Caco-2 (cell line): ENCODE measurements around the gene SLC1A2. TPM values are rescaled to one million over a fixed set of nuclear protein-coding genes. Genes with fewer than 3 reads are reported as not detected.

ENCODE experiments used
- BruUV-seq: library from RNA; stranded (reverse); fragments of 400-500 nt; replicated peaks from 2 replicates; lab custom pipeline; 2021; lab: Mats Ljungman, UMichigan
- CTCF ChIA-PET: fragments of 300-600 bp; sonication (Branson Sonifier 250); formaldehyde crosslinking; loops from one replicate; lab custom pipeline; 2022; ENCODE audit warnings: antibody characterized with exemption; lab: Charles Lee
- POLR2A ChIA-PET: fragments of 300-600 bp; sonication (Branson Sonifier 250); formaldehyde crosslinking; loops from one replicate; lab custom pipeline; 2022; ENCODE audit warnings: antibody characterized with exemption; lab: Charles Lee
- DNase-seq, 2 experiments: peaks; one replicate each; pipeline versions ENCODE4 v3.0.0 to v3.0.0-alpha.2; 2020 to 2022
- H3K27me3 ChIP-seq: replicated peaks from 2 replicates; pipeline ENCODE4 v1.6.0; 2011; ENCODE audit warnings: low read length; ENCODE audit not compliant: control insufficient read depth, insufficient read depth
- H3K36me3 ChIP-seq: 2 replicates; pipeline ENCODE4 v1.5.1; 2011; ENCODE audit warnings: low read length; ENCODE audit not compliant: control insufficient read depth, insufficient read depth
- H3K4me1 ChIP-seq: fragments of 250-450 bp; sonication (Bioruptor Pico); 2 replicates; pipeline ENCODE4 v1.5.1; 2020; ENCODE audit warnings: mild to moderate bottlenecking
- H3K4me3 ChIP-seq: 2 replicates; pipeline ENCODE4 v1.5.1; 2011; ENCODE audit warnings: low read depth, mild to moderate bottlenecking, control low read depth, low read length
- H3K9me3 ChIP-seq: fragments of 250-450 bp; sonication (Bioruptor Pico); 2 replicates; pipeline ENCODE4 v1.5.1; 2020; ENCODE audit warnings: mild to moderate bottlenecking, moderate library complexity
- H3K27ac Mint-ChIP-seq: one replicate; pipeline ENCODE4 v1.8.0; 2022; ENCODE audit warnings: mixed read lengths; ENCODE audit not compliant: unreplicated experiment
- H3K27me3 Mint-ChIP-seq: one replicate; pipeline ENCODE4 v1.8.0; 2022; ENCODE audit warnings: mixed read lengths; ENCODE audit not compliant: insufficient read depth, unreplicated experiment
- H3K36me3 Mint-ChIP-seq: one replicate; pipeline ENCODE4 v1.8.0; 2022; ENCODE audit warnings: mild to moderate bottlenecking, mixed read lengths; ENCODE audit not compliant: insufficient read depth, unreplicated experiment
- H3K4me1 Mint-ChIP-seq: one replicate; pipeline ENCODE4 v1.8.0; 2022; ENCODE audit warnings: low read depth, mixed read lengths; ENCODE audit not compliant: unreplicated experiment
- H3K4me3 Mint-ChIP-seq: one replicate; pipeline ENCODE4 v1.8.0; 2022; ENCODE audit warnings: mild to moderate bottlenecking, moderate library complexity, mixed read lengths; ENCODE audit not compliant: unreplicated experiment
- H3K9me3 Mint-ChIP-seq: one replicate; pipeline ENCODE4 v1.8.0; 2022; ENCODE audit warnings: mixed read lengths; ENCODE audit not compliant: unreplicated experiment
- CTCF ChIP-seq, 2 experiments: fragments of 200-600 bp in 1 of 2; IDR thresholded peaks; 1 replicate in 1 of 2; 2 replicates in 1 of 2; pipeline versions ENCODE4 v1.5.1 to v1.8.0; 2011 to 2022; ENCODE audit warnings: antibody characterized with exemption in 1 of 2, control low read depth in 1 of 2, inconsistent platforms in 1 of 2, low read depth in 1 of 2, low read length in 1 of 2, mild to moderate bottlenecking in 1 of 2, moderate library complexity in 1 of 2; ENCODE audit not compliant: insufficient read depth in 1 of 2, severe bottlenecking in 1 of 2, unreplicated experiment in 1 of 2
- intact Hi-C: fragments of 100-400 bp; cut with micrococcal nuclease; formaldehyde crosslinking; loops from one replicate; pipeline ENCODE4 v1.10.0; 2022; ENCODE audit not compliant: unreplicated experiment
- total RNA-seq: library from RNA; stranded (reverse); gene quantifications from 2 replicates; pipeline ENCODE4 v1.2.3, GENCODE V29; 2022

The SLC1A2 gene
- total RNA-seq, 1 experiment from 2014 or later, result 2.0 TPM

DNA sequence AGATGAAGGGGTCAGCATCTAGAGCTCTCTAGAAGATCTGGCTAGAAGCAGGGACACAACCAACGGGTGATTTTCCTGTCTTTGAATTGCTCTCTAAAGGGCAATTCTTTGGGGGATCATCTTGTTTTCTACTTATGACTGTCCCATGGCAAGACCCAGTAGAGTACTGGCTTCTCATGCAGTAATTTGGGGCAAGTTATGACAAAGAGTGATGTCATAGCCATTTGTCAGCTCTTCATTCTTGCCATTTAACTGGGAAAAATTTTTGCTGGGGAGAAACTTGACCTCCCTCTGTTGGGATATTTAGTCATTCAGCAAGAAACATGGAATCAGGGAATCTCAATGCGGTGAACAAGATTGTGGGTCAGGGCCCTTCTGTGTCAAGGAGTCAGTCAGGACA lies 80.4 kb downstream of the SLC1A2 start:
- BruUV-seq, result no TSS peak
- Mint-ChIP-seq H3K9me3 (no peaks in the 10 kb centered on the region), H3K27me3 (peaks cover 3% of the 10 kb centered on the region), H3K4me1 (no peaks in the 10 kb centered on the region), H3K27ac (no peak overlapping the region), H3K36me3 (no peaks in the 10 kb centered on the region), H3K4me3 (no peak overlapping the region)
- Histone ChIP-seq H3K27me3 (no peaks in the 10 kb centered on the region), H3K36me3 (no peaks in the 10 kb centered on the region), H3K4me1 (no peaks in the 10 kb centered on the region), H3K9me3 (no peaks in the 10 kb centered on the region), H3K4me3 (no peak overlapping the region)
- intact Hi-C loops, result no loop called here
- no peak for TF ChIP-seq CTCF (IDR thresholded peaks at IDR 0.05; ENCODE audit: insufficient read depth in 1 of 2, low read depth in 1 of 2, low read length in 1 of 2, severe bottlenecking in 1 of 2, unreplicated experiment in 1 of 2)
- no peak for DNase-seq
- POLR2A ChIA-PET, result no interaction called here
- CTCF ChIA-PET, result no interaction called here

- H3K36me3 ChIP-seq, result no peaks in the 10 kb centered on the region
- H3K4me1 ChIP-seq, result no peaks in the 10 kb centered on the region
- no peaks in the 10 kb centered on the region for H3K4me1 Mint-ChIP-seq
- TF ChIP-seq CTCF (IDR thresholded peaks at IDR 0.05; ENCODE audit: insufficient read depth in 1 of 2, low read depth in 1 of 2, low read length in 1 of 2, severe bottlenecking in 1 of 2, unreplicated experiment in 1 of 2), result no peak
- ChIA-PET POLR2A (no interaction called here), CTCF (no interaction called here)
- BruUV-seq, result no TSS peak
- no peaks in the 10 kb centered on the region for H3K9me3 Mint-ChIP-seq
- H3K36me3 Mint-ChIP-seq, result no peaks in the 10 kb centered on the region
- intact Hi-C loops, result no loop called here
- no peaks in the 10 kb centered on the region for H3K9me3 ChIP-seq
- peaks cover 3% of the 10 kb centered on the region for H3K27me3 Mint-ChIP-seq
- DNase-seq, result no peak
- H3K27ac Mint-ChIP-seq, result no peak overlapping the region
- no peaks in the 10 kb centered on the region for H3K27me3 ChIP-seq
- no peak overlapping the region for H3K4me3 ChIP-seq
- no peak overlapping the region for H3K4me3 Mint-ChIP-seq
These were observed 81.4 kb downstream of the SLC1A2 start for GRCh38 chr11:35337914-35338305.

- no peak for TF ChIP-seq CTCF (IDR thresholded peaks at IDR 0.05; ENCODE audit: insufficient read depth in 1 of 2, low read depth in 1 of 2, low read length in 1 of 2, severe bottlenecking in 1 of 2, unreplicated experiment in 1 of 2)
- POLR2A ChIA-PET, result no interaction called here
These were observed 82.0 kb downstream of the SLC1A2 start for GRCh38 chr11:35337136-35337913.

More at GRCh38 chr11:35337136-35337913, 82.0 kb downstream of the SLC1A2 start:
- Mint-ChIP-seq H3K9me3 (no peaks in the 10 kb centered on the region), H3K4me1 (no peaks in the 10 kb centered on the region), H3K4me3 (no peak overlapping the region), H3K36me3 (no peaks in the 10 kb centered on the region), H3K27ac (no peak overlapping the region), H3K27me3 (peaks cover 3% of the 10 kb centered on the region)
- CTCF ChIA-PET, result no interaction called here
- DNase-seq, result no peak
- Histone ChIP-seq H3K9me3 (no peaks in the 10 kb centered on the region), H3K27me3 (no peaks in the 10 kb centered on the region), H3K4me3 (no peak overlapping the region), H3K4me1 (no peaks in the 10 kb centered on the region), H3K36me3 (no peaks in the 10 kb centered on the region)
- intact Hi-C loops, result no loop called here
- no TSS peak for BruUV-seq
